Posterior vena cava (tissue), 2 donors: ENCODE data around the gene VPREB3. TPM values are rescaled to one million over a fixed set of nuclear protein-coding genes. Genes with fewer than 3 reads are reported as not detected.

ENCODE experiments used
- DNase-seq: peaks from one replicate; pipeline ENCODE4 v3.0.0-alpha.2; 2020; ENCODE audit warnings: low spot score
- intact Hi-C, 2 donors: fragments of 100-400 bp; cut with DNase I; formaldehyde crosslinking; loops; one replicate each; pipeline versions ENCODE4 v1.14.1 to v1.14.2; 2022 to 2023
- long read RNA-seq, 2 donors: library from polyadenylated mRNA; unstranded; transcript quantifications; one replicate each; pipeline ENCODE4 v2.0.0, GENCODE V29; 2020 to 2021
- total RNA-seq, 2 donors: library from RNA; stranded (reverse); fragmentation: NEBNext Ultra II Directional; extraction: Animal tissue kit (Norgen Biotek cat#: 25700); gene quantifications; one replicate each; pipeline ENCODE4 v1.2.1, GENCODE V29; 2021
- donor health status: DM: yes; HTN: yes; CAD: no.
- donor health status: DM: yes; HTN: yes; CAD: no.

VPREB3 gene
- under 1 TPM in 1 of 2 donors, not detected in 1; 0.43 TPM for total RNA-seq
- long read RNA-seq, donor 1, result 0 reads
- long read RNA-seq, donor 2, result 0 reads

GRCh38 chr22:23754220-23754919 is at the start of gene VPREB3:
Gene VPREB3, minus strand, starts transcription at chr22:23754425. Its CDS starts 62 bp downstream, at chr22:23754363.
- DNase-seq, result no peak
- intact Hi-C loops, result no loop called here

GRCh38 chr22:23803001-23803819 is 49.0 kb upstream of the VPREB3 start:
- DNase-seq, result no peak
- intact Hi-C loops, result loop anchor here in 1 of 2 donors (5.0 kb wide), 1 partner anchor 1014 kb away; no protein-coding TSS in a partner anchor

GRCh38 chr22:23801886-23802377 is 47.7 kb upstream of the VPREB3 start:
- intact Hi-C loops, result loop anchor here in 1 of 2 donors (5.0 kb wide), 1 partner anchor 1015 kb away; no protein-coding TSS in a partner anchor
- DNase-seq, result no peak

GRCh38 chr22:23801238-23801821 is 47.1 kb upstream of the VPREB3 start:
- intact Hi-C loops, result loop anchor here in 1 of 2 donors (5.0 kb wide), 1 partner anchor 1016 kb away; no protein-coding TSS in a partner anchor
- no peak for DNase-seq

- intact Hi-C loops, result loop anchor here in 1 of 2 donors (5.0 kb wide), 1 partner anchor 1017 kb away; no protein-coding TSS in a partner anchor
- no peak for DNase-seq
These were observed 46.3 kb upstream of the VPREB3 start for GRCh38 chr22:23800297-23801237.

GRCh38 chr22:23796461-23796860 is 42.2 kb upstream of the VPREB3 start:
- intact Hi-C loops, result no loop called here
- DNase-seq, result no peak

GRCh38 chr22:23793326-23793725 is 39.1 kb upstream of the VPREB3 start:
- intact Hi-C loops, result no loop called here

GRCh38 chr22:23791738-23792645 is 37.8 kb upstream of the VPREB3 start:
- intact Hi-C loops, result no loop called here
- peak; percentile 67 for DNase-seq

More at GRCh38 chr22:23793326-23793725, 39.1 kb upstream of the VPREB3 start:
- DNase-seq, result peak; percentile 47

GRCh38 chr22:23790819-23791737 is 36.9 kb upstream of the VPREB3 start:
- intact Hi-C loops, result no loop called here
- DNase-seq, result peak; percentile 84

- intact Hi-C loops, result no loop called here
- no peak for DNase-seq
These were observed 35.4 kb upstream of the VPREB3 start for GRCh38 chr22:23789638-23790037.

- no peak for DNase-seq
These were observed 34.9 kb upstream of the VPREB3 start for GRCh38 chr22:23789121-23789520.

GRCh38 chr22:23787910-23788309 is 33.7 kb upstream of the VPREB3 start:
- no peak for DNase-seq
- intact Hi-C loops, result no loop called here

More at GRCh38 chr22:23789121-23789520, 34.9 kb upstream of the VPREB3 start:
- intact Hi-C loops, result no loop called here

GRCh38 chr22:23787600-23787896 is 33.3 kb upstream of the VPREB3 start:
- intact Hi-C loops, result no loop called here
- DNase-seq, result no peak

GRCh38 chr22:23786752-23787599 is 32.8 kb upstream of the VPREB3 start, which contains the start of gene SMARCB1:
Gene SMARCB1, plus strand, starts transcription at chr22:23786966. Its CDS starts 204 bp downstream, at chr22:23787170.
- intact Hi-C loops, result no loop called here
- peak; percentile 98 for DNase-seq

GRCh38 chr22:23786261-23786710 is 32.1 kb upstream of the VPREB3 start:
- peak; percentile 54 for DNase-seq
- intact Hi-C loops, result no loop called here
